Mononuclear cell (primary cell): ENCODE data around the gene ZNF384. TPM values are rescaled to one million over a fixed set of nuclear protein-coding genes. Genes with fewer than 3 reads are reported as not detected.
A peak's percentile ranks its signal among the peaks of the same experiment; 100 is the strongest.

Experiments used
- H3K27me3 ChIP-seq: 2 replicates; pipeline ENCODE4 v1.6.0; 2011; ENCODE audit warnings: low read length, control low read depth; ENCODE audit not compliant: insufficient read depth
- H3K4me1 ChIP-seq: 2 replicates; pipeline ENCODE4 v1.5.1; 2011; ENCODE audit warnings: mild to moderate bottlenecking, low read length, control low read depth; ENCODE audit not compliant: insufficient read depth
- H3K4me3 ChIP-seq: 2 replicates; pipeline ENCODE4 v1.5.1; 2011; ENCODE audit warnings: mild to moderate bottlenecking, low read length, moderate library complexity
- H3K9me3 ChIP-seq: 2 replicates; pipeline ENCODE4 v1.5.1; 2011; ENCODE audit warnings: low read depth, mild to moderate bottlenecking, control low read depth, low read length
- total RNA-seq: library from RNA; depleted of rRNA; stranded (reverse); fragments of >200 nt; gene quantifications from one replicate; pipeline ENCODE4 v1.2.3, GENCODE V29; 2012

ZNF384 gene
- total RNA-seq, 1 donor: 23.2 TPM

- Histone ChIP-seq H3K4me1 (peaks cover 33% of the 10 kb centered on the region), H3K4me3 (no peak overlapping the region), H3K27me3 (no peaks in the 10 kb centered on the region), H3K9me3 (no peaks in the 10 kb centered on the region)
Measured at GRCh38 chr12:6691473-6691872, 2.3 kb upstream of the ZNF384 start.

- no peaks in the 10 kb centered on the region for H3K9me3 ChIP-seq
- H3K4me1 ChIP-seq: peaks cover 50% of the 10 kb centered on the region
- peak overlapping the region; percentile 81 for H3K4me3 ChIP-seq
- H3K27me3 ChIP-seq: no peaks in the 10 kb centered on the region
Measured at GRCh38 chr12:6688543-6688998, 604 bp downstream of the ZNF384 start.

- no peak overlapping the region for H3K4me3 ChIP-seq
- H3K27me3 ChIP-seq: no peaks in the 10 kb centered on the region
- H3K9me3 ChIP-seq: no peaks in the 10 kb centered on the region
- H3K4me1 ChIP-seq: peaks cover 47% of the 10 kb centered on the region
Measured at GRCh38 chr12:6685814-6686213, 3.4 kb downstream of the ZNF384 start.

- H3K4me3 ChIP-seq: no peak overlapping the region
- H3K4me1 ChIP-seq: peaks cover 36% of the 10 kb centered on the region
- no peaks in the 10 kb centered on the region for H3K9me3 ChIP-seq
- no peaks in the 10 kb centered on the region for H3K27me3 ChIP-seq
Measured at GRCh38 chr12:6684609-6685008, 4.6 kb downstream of the ZNF384 start.

GRCh38 chr12:6676962-6677361 is 12.2 kb downstream of the ZNF384 start:
- no peaks in the 10 kb centered on the region for H3K4me1 ChIP-seq
- H3K4me3 ChIP-seq: no peak overlapping the region
- no peaks in the 10 kb centered on the region for H3K27me3 ChIP-seq
- H3K9me3 ChIP-seq: no peaks in the 10 kb centered on the region

GRCh38 chr12:6672143-6672542 is 17.0 kb downstream of the ZNF384 start:
- Histone ChIP-seq H3K9me3 (no peaks in the 10 kb centered on the region), H3K4me3 (no peak overlapping the region), H3K4me1 (no peaks in the 10 kb centered on the region), H3K27me3 (no peaks in the 10 kb centered on the region)

GRCh38 chr12:6667559-6668210 is 21.5 kb downstream of the ZNF384 start:
- Histone ChIP-seq H3K4me1 (peaks cover 8% of the 10 kb centered on the region), H3K9me3 (no peaks in the 10 kb centered on the region), H3K4me3 (no peak overlapping the region), H3K27me3 (no peaks in the 10 kb centered on the region)

- Histone ChIP-seq H3K27me3 (no peaks in the 10 kb centered on the region), H3K4me1 (peaks cover 21% of the 10 kb centered on the region), H3K9me3 (no peaks in the 10 kb centered on the region), H3K4me3 (no peak overlapping the region)
Measured at GRCh38 chr12:6666211-6666610, 23.0 kb downstream of the ZNF384 start.

GRCh38 chr12:6664902-6665301 is 24.3 kb downstream of the ZNF384 start:
- peaks cover 21% of the 10 kb centered on the region for H3K4me1 ChIP-seq
- H3K9me3 ChIP-seq: no peaks in the 10 kb centered on the region
- H3K27me3 ChIP-seq: no peaks in the 10 kb centered on the region
- no peak overlapping the region for H3K4me3 ChIP-seq

GRCh38 chr12:6662906-6663742 is 26.1 kb downstream of the ZNF384 start, which contains the start of gene ING4:
Gene ING4, minus strand, starts transcription at chr12:6663119. Its CDS starts 18 bp downstream, at chr12:6663101.
- Histone ChIP-seq H3K27me3 (no peaks in the 10 kb centered on the region), H3K4me3 (peak within 1 kb of the TSS; percentile 66)

GRCh38 chr12:6662602-6662905 is 26.6 kb downstream of the ZNF384 start:
- no peaks in the 10 kb centered on the region for H3K27me3 ChIP-seq
- H3K4me3 ChIP-seq: peak overlapping the region; percentile 66
- H3K4me1 ChIP-seq: peaks cover 21% of the 10 kb centered on the region
- H3K9me3 ChIP-seq: no peaks in the 10 kb centered on the region

More at GRCh38 chr12:6662906-6663742, 26.1 kb downstream of the ZNF384 start, which contains the start of gene ING4:
- Histone ChIP-seq H3K9me3 (no peaks in the 10 kb centered on the region), H3K4me1 (peaks cover 21% of the 10 kb centered on the region)

GRCh38 chr12:6653987-6654386 is 35.2 kb downstream of the ZNF384 start:
- no peaks in the 10 kb centered on the region for H3K27me3 ChIP-seq
- no peaks in the 10 kb centered on the region for H3K4me1 ChIP-seq
- no peak overlapping the region for H3K4me3 ChIP-seq
- no peaks in the 10 kb centered on the region for H3K9me3 ChIP-seq

GRCh38 chr12:6653342-6653741 is 35.8 kb downstream of the ZNF384 start:
- Histone ChIP-seq H3K27me3 (no peaks in the 10 kb centered on the region), H3K9me3 (no peaks in the 10 kb centered on the region), H3K4me1 (no peaks in the 10 kb centered on the region), H3K4me3 (no peak overlapping the region)

GRCh38 chr12:6652391-6652790 is 36.8 kb downstream of the ZNF384 start:
- H3K4me3 ChIP-seq: no peak overlapping the region
- no peaks in the 10 kb centered on the region for H3K9me3 ChIP-seq
- H3K4me1 ChIP-seq: peaks cover 1% of the 10 kb centered on the region
- H3K27me3 ChIP-seq: no peaks in the 10 kb centered on the region

- no peaks in the 10 kb centered on the region for H3K9me3 ChIP-seq
- H3K4me1 ChIP-seq: peaks cover 13% of the 10 kb centered on the region
- H3K4me3 ChIP-seq: no peak overlapping the region
- H3K27me3 ChIP-seq: no peaks in the 10 kb centered on the region
Measured at GRCh38 chr12:6650832-6651231, 38.3 kb downstream of the ZNF384 start.
